HG03469 (cell line): ENCODE results near the gene RPS14.
A peak's percentile ranks its signal among the peaks of the same experiment; 100 is the strongest.
"Not testable (repeated sequence)": the region's sequence is repeated elsewhere in the genome, so short reads cannot be mapped to it uniquely, and the experiment has no call there.

Source experiments
- ATAC-seq: cut with Tn5 transposase; IDR thresholded peaks from one replicate; pipeline ENCODE4 v1.9.1; 2021; ENCODE audit warnings: mild to moderate bottlenecking, moderate library complexity, moderate number of reproducible peaks; ENCODE audit not compliant: unreplicated experiment

The RPS14 gene

GRCh38 chr5:150446583-150446982 lies 3.0 kb downstream of the RPS14 start:
- ATAC-seq, result no peak

GRCh38 chr5:150446088-150446487 lies 3.5 kb downstream of the RPS14 start:
- no peak for ATAC-seq

GRCh38 chr5:150444770-150445169 lies 4.8 kb downstream of the RPS14 start:
- ATAC-seq, result no peak

DNA sequence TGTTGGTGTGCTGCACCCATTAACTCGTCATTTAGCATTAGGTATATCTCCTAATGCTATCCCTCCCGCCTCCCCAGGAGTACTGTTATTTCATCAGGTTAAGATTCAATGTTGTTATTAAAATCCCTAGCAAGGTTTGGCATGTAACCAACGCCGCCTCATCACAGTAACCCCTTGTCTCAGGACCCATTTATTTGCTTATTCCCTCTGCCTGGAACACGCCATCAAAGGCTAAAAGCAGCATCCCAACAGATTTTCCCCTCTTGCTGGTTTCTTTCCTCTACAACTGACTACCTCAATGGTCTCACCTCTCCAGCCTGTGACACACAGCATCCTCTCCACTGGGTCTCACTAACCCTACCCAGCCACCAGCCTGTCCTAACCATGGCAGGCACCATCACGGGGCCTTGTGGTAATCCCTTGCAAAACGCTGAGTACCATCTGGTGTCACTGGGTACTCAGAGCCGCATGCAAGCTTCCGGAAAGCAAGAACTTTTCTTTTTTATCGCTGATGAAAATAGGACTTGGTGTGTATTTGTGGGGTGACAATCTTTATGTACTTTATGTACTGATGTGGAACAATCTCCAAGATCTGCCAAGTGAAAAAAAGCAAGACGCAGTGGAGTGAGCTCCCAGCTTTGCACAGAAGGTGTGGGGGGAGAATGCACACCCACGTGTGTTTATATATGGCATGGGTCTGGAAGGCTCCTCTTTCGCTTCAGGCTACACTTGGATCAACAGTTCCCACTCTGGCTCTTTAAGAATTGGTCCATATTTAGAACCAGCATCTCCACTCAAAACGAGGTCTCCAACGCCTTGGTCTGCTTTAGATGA lies 6.1 kb downstream of the RPS14 start:
- no peak for ATAC-seq

GRCh38 chr5:150442699-150443080 lies 6.8 kb downstream of the RPS14 start:
- no peak for ATAC-seq

DNA sequence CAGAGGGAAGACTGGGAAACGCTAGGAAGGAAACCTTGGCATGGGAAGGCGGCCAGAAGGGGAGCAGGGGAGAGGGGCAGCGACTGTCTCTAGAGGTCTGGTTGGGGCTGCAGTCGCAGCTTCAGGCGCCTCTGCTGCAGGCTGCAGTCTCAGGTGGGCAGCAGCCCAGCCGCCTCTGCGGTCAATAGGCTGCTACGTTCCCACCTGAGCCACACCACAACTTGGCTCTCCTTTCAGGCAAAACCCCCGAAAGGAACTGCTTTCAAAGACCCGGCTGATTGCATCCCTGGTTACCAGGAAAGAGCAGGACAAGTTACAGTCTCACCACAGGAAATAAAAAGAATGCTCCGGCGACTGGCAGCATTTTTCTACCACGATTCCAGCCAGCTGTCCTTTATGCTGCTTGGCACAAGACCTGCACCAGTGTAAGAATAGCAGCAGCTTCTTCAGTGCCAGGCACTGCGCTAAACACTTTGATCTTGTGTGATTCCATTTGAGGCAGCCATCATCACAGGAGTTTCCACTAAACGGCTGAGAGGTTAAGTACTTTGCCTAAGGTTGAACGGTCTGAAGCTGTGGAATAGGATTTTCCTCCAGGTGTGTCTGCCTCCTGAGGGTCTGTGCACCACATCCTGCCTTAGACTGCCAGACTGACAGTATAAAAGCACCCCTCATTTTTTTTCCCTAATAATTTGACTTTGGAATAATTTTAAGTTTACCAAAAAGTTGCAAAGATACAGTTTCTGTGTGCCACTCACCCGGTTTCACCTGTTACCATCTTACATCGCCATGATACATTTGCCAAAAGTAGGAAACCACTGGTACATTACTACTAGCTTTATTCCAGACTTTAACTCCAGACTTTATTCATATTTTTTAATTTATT lies 7.5 kb downstream of the RPS14 start:
- no peak for ATAC-seq

DNA sequence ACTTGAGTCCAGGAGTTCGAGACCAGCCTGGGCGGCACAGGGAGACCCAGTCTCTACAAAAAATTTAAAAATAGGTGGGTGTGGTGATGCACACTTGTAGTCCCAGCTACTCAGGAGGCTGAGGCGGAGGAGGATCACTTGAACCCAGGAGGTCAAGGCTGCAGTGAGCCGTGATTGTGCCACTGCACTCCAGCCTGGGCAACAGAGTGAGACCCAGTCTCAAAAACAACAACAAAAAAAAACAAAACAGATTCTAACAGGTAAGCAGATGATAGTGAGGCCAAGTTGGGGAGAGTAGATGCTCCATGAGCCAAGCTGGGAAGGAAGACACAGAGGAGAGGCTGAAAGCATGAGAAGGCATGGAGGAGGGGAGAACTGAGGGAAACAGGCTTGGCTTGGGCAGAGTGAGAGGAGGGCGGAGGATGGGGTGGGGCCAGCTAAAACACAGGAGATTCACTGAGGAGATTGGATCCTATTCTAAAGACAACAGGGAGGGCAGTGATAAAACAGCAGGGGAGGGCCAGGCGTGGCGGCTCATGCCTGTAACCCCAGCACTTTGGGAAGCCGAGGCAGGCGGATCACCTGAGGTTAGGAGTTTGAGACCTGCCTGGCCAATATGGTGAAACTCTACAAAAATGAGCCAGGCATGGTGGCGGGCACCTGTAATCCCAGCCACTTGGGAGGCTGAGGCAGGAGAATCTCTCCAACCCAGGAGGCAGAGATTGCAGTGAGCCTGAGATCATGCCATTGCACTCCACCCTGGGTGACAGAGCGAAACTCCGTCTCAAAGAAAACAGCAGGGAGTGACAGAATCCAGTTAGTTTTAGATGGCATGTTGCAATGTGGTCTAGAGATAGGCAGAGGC lies 8.4 kb downstream of the RPS14 start:
- ATAC-seq, result no peak

DNA sequence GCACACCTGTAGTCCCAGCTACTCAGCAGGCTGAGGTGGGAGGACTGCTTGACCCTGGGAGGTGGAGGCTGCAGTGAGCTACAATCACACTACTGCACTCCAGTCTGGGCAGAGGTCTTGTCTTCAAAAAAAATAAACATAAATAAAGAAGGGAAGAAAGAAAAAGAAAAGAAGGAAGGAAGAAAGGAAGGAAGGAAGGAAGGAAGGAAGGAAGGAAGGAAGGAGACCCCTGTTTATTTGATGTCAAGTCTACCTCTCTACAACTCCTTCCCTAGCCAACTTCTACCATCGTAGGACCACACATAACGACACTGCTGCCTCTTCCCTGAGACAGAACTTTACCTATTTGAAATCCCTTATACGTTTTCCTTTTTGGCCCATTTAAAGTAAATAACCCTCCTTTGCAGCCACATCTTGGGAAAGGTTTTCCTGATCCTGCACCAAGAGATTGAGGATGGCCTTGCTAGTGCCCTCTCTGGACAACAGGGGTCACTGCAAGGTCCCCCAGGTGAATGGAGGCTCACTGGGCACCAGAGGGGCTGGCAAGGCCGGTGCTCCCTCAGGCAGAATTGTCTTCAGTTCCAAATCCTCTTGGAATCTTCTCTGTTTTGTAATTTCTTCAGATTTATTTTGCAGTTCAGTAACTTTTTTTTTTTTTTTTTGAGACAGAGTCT lies 10.5 kb downstream of the RPS14 start:
- ATAC-seq, result no peak

DNA sequence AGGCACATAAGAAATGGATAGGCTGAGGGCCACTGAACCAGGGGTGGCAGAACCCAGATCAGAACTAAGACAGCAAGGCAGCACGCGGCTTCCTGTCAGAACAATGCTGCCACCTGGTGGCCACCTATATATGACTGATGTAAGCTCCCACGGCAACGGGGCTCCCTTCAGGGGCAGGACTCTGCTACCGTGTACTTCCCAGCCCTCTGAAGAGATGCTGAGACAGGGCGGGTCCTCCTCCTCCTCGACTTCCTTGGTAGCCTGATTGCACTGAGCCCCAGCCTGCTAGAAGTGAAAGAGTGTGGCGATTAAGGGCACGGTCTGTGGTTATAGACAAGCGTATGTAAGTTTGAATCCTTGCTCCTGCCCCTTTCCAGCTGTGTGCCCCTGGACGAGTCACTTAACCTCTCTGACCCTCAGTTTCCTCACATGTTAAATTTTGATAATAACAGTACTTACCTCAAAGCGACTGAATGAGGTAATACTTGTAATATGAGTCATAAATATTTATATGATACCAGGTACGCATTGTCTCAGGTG lies 13.3 kb downstream of the RPS14 start:
- peak; percentile 85 for ATAC-seq

DNA sequence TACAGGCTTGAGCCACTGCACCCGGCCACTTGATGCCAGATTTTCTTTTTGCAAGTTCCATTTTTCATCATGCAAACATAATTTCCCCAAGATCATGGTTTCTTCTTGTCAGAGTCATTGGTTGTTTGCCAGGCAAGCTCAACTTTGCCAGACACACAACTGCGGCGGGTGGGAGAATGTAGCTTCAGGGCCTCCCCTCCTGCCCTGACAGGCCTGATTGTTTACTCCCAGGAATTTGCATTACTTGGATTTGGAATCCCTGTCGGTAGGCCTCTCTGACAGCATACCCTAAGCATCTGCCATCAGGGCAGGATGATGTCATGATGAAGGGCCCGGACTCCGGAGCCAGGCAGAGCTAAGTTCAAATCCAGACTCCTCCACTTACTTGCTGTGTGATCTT lies 15.1 kb downstream of the RPS14 start:
- no peak for ATAC-seq

DNA sequence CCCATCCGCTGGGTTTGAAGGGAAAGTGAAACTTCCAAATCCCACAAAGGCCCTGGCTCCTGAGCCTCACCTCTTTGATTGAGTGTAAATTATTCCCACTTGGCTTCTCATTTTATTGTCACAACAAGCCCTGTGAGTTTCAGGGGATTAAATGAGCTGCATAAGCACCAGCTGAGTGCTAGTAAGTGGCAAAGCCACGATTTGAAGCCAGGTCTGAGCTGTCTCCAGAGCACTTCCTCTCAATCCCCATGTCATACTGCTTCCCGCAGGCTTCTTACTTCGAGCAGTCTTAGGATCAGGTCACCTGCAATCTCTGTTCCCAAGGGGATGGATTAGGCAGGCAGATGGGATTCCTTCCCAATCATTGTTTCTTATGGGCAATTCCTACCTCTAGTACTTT lies 18.0 kb downstream of the RPS14 start:
- ATAC-seq, result no peak

DNA sequence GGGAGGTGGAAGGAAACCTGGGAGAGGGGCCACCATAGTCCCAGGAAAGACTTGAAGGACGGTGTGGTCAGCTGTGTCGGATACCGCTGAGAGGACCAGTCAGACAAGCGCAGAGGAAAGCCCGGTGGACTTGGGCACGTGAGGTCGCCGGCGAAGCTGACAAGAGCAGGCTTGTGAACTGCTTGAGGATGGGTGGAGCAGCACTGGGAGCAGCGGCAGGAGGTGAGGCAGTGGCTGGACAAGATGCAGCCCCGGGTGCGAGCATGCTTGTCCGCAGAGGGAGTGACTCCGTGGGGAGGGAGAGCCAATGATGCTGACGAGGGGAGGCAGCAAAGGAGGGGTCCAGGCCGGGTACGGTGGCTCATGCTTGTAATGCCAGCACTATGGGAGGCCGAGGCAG lies 18.5 kb downstream of the RPS14 start:
- no peak for ATAC-seq

DNA sequence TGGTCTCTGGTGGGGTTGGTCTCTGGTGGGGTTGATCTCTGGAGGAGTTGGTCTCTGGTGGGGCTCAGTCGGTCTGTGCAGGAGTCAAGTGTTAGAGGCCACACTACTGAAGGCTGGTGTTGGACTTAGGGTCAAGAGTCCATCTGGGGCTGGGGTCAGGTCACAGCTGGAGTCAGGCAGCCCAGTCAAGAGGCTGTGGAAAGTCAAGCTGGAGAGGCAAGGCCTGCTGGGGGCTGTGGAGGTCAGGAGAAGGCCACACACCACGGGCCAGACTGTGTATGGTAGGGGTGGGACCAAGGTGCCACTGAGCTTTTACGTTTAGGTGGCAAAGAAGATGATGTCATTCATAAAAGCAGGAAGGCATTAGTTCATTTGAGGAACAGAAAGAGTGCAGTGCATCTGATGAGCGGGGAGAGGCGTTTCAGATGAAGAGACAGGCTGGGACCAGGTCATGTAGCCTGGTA lies 20.1 kb downstream of the RPS14 start:
- no peak for ATAC-seq

DNA sequence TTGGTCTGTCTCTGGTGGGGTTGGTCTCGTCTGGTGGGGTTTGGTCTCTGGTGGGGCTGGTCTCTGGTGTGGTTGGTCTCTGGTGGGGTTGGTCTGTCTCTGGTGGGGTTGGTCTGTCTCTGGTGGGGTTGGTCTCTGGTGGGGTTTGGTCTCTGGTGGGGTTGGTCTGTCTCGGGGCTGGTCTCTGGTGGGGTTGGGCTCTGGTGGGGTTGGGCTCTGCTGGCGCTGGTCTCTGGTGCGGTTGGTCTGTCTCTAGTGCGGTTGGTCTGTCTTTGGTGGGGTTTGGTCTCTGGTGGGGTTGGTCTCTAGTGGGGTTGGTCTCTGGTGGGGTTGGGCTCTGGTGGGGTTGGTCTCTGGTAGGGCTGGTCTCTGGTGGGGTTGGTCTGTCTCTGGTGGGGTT lies 20.6 kb downstream of the RPS14 start:
- no peak for ATAC-seq

DNA sequence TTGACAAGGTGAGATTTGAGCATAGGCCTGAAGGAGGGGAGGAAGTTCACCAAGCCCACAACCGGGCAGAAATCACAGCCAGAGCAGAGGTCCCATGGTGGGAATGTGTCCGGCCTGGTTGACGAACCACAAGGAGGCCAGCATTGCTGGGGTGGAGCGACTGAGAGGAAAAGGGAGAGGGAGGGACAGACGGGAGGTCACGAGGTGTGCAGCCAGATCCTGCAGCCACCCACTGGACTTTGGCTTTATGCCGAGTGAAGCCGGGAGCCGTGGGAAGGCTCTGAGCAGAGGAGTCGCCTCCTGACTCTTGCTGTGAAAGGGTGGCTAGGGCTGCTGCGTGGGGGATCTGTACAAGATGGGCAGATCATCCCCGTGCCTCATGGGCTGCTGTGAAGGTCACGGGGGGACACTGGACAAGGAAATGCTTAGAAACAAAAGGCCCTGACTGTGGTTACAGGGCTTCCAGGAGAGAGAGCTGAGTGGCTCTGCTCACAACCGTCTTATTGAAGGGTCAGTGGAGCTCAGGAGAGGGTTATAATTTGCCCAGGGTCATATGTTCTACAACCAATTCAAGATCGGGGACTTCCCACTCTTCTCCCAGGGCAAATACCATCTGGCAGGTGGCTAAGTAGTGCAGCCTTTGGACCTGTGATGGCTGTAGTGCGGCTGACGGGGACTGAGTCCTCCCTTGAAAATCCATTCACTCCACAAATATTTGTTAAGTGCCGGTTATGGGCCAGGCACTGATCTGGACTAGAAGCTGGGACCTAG lies 21.2 kb downstream of the RPS14 start:
- no peak for ATAC-seq

GRCh38 chr5:150426165-150426564 lies 23.4 kb downstream of the RPS14 start:
- not testable (repeated sequence) for ATAC-seq

GRCh38 chr5:150422758-150423157 lies 26.8 kb downstream of the RPS14 start:
- ATAC-seq, result no peak

DNA sequence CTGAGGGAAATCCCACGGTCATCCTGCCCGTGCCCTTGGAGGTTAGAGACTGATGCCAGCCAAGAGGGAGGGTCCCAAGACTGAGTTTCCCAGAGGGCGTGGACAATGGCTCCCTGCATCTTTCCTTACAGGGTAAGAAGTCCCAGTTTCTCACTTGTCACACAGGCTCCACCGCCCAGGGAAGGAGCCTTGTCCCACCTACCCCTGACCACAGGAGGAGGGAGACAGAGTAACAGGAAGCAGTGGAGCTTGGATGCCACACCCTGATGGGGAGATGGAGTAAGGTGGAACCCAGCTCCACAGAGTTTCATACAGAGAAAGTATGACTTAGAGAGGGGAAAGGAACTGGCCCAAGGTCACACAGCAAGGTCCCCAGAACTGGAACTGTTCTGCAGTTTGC lies 27.5 kb downstream of the RPS14 start:
- ATAC-seq, result no peak

- peak; percentile 40 for ATAC-seq
Measured at GRCh38 chr5:150419630-150420270, 29.8 kb downstream of the RPS14 start.
